GM21528 (cell line): ENCODE results near the gene CDK5.

Experiments used
- ATAC-seq: cut with Tn5 transposase; IDR thresholded peaks from one replicate; pipeline ENCODE4 v1.9.1; 2021; ENCODE audit warnings: mild to moderate bottlenecking, moderate library complexity; ENCODE audit not compliant: unreplicated experiment, low FRiP score

The CDK5 gene

DNA sequence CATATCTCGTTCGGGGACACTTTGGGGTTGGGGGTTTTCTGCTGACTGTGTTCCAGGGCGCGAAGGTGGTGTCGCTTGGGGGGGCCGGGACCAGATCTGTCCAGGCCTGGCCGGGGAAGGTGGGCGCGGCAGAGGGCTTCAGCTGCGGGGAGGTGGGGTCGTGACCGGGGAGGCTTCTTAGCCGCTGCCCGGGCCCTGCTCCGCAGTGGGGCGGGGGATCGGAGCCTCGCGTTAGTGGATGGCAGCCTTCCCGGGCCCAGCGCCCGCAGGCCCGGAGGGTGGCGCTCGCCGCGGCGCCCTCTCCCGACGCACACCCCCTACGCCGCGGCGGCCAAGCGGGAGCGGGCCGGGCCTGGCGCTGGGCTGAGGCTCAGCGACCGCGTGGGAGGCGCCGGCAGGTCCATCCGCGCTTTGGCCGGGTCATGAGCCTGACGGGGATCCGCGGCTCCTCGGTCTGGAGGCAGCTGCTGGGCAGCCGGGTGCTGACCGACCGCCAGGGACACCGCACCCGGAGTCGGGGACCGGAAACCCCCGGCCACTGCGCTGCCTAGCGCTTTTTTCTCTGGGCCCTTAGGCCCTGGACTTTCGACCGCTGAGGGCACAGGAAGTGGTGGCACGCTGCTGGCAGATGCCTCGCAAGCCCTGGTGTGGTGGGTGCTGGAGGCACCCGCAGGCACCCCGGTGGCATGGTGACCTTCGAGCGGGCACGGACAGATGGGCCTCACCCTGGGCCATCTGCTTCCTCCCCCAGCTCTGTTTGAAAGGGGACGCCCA, 29.7 kb upstream of the CDK5 start:
- ATAC-seq, result no peak

DNA sequence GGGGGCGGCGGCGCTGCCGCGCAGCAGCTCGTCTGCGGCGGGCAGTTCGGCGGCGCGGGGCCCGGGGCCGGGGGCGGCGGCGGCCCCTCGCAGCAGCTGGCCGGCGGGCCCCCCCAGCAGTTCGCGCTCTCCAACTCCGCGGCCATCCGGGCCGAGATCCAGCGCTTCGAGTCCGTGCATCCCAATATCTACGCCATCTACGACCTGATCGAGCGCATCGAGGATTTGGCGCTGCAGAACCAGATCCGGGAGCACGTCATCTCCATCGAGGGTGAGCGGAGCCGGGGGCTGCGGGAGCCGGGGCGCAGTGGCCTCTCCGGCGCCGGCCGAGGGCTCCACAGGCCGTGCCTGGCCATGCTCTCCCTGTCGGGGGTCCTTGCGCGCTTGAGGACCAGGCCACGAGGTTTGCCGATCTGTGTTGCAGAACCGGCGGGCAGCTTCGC, 29.1 kb upstream of the CDK5 start:
- ATAC-seq, result no peak

GRCh38 chr7:151085691-151086620, 28.3 kb upstream of the CDK5 start, which contains the start of gene AGAP3:
Gene AGAP3, plus strand, starts transcription at chr7:151086475. Its CDS starts 267 bp downstream, at chr7:151086742.
- ATAC-seq, result peak; percentile 34

GRCh38 chr7:151085329-151085690, 27.6 kb upstream of the CDK5 start:
- no peak for ATAC-seq

DNA sequence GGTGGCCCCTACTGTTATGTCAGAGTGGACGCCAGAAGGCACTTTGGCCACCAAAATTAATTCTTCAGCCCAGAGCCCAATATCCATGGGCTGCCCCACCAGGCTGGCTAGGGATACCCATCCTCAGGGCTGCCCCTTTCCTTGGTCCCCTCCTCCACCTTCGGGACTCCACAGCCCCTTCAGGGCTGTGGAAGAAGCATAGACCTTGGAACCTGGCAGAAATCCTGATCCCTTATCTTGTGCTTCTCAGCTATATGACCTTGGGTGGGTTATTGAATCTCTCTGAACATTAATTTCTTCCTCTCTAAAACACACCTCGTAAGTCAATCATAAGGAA, 26.1 kb upstream of the CDK5 start:
- no peak for ATAC-seq

GRCh38 chr7:151083071-151083823, 25.6 kb upstream of the CDK5 start, which contains the start of gene TMUB1:
Gene TMUB1, minus strand, starts transcription at chr7:151083493. Its CDS starts 930 bp downstream, at chr7:151082563.
- peak; percentile 48 for ATAC-seq

DNA sequence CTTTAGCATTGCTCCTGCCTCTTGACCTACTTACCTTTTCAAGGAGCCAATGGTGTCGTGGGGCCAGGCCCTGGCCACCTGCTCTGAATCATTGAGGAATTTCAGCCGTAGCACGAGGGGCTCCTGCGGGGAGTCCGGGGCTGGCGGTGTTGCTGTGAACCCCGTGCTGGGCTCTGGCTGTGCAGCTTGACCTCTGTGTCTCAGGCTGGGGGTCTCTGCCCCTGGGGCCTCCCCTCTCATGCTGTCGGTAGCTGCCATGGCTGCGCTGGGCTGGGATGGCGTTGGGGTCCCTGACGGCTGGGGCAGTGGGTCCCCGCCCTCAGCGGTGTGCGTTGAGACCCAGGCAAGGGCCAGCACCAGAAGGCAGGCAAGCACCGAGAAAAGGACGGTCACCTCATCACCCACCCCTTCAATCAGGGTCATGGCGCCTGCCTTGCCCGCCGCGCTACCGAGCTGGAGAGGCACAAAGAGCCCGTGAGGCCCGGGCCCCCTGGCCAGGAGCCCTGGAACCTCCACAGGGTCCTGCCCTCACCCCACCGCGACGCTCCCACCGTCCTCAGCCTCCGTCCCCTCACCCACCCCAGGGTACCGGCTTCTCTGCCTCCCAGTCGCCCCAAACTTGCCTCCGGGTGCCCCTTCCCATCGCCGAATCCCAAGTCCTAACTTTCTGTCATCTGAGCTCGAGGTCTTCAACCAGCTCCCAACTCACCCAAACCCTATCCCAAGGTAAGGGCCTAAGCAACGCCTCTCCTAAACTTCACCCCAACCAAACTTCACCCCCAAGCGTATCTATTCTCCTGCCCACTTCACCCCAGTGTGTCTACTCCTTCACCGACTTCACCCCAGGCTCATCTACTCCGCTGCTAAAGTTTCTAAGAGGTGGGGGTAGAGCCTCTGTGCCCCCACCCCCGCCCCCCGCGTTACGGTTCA, 24.7 kb upstream of the CDK5 start:
- ATAC-seq, result no peak

DNA sequence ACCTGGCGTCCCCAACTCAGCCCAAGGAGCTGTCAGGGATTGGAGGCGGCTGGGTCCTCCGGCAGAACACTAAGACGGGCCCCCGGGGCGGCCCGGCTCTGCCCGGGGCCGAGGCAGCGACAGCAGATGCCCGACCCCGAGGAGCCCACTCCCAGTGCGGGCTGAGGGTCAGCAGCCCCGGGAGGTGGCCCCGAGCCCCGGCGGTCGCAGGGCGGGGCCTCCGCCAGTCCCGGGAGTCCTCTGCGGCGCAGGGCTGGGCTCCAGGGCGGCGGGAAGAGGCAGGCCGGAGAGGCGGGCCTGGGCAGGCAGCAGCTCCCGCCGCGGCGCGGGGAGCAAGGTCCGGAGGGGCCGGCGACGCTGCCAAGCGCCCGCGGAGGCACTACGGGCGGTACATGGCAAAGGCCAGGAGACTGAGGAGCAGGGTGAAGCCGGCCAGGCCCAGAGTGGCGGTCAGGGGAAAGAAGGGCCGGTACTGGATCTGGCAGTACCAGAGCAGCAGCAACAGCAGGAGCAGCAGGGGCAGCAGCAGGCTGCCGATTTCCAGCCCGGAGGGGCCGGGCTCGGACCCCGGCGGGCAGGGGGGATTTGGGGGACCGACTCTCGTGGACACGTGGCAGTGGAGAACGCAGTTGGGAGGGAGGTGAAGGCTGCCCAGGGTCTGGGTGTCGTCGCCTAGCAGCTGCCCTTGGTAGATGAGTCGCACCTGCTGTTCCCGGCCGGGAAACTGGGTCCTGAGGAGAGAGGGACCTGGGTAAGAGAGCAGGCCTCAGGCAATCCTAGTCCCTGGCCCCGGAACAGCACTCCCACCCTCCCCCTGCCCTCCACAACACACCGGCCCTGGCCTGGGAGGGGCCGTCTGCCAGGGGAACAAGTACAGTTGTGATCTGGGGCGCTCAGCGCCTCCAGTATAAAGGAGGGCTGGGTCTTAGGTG, 23.7 kb upstream of the CDK5 start:
- no peak for ATAC-seq

- ATAC-seq, result peak; percentile 75
These were observed 22.9 kb upstream of the CDK5 start, which contains the start of gene FASTK for GRCh38 chr7:151080522-151081169. Gene FASTK, minus strand, starts transcription at chr7:151080809. Its CDS starts 43 bp downstream, at chr7:151080766.

GRCh38 chr7:151080067-151080521, 22.4 kb upstream of the CDK5 start:
- ATAC-seq, result peak; percentile 2

GRCh38 chr7:151079199-151079910, 21.7 kb upstream of the CDK5 start:
- ATAC-seq, result no peak

DNA sequence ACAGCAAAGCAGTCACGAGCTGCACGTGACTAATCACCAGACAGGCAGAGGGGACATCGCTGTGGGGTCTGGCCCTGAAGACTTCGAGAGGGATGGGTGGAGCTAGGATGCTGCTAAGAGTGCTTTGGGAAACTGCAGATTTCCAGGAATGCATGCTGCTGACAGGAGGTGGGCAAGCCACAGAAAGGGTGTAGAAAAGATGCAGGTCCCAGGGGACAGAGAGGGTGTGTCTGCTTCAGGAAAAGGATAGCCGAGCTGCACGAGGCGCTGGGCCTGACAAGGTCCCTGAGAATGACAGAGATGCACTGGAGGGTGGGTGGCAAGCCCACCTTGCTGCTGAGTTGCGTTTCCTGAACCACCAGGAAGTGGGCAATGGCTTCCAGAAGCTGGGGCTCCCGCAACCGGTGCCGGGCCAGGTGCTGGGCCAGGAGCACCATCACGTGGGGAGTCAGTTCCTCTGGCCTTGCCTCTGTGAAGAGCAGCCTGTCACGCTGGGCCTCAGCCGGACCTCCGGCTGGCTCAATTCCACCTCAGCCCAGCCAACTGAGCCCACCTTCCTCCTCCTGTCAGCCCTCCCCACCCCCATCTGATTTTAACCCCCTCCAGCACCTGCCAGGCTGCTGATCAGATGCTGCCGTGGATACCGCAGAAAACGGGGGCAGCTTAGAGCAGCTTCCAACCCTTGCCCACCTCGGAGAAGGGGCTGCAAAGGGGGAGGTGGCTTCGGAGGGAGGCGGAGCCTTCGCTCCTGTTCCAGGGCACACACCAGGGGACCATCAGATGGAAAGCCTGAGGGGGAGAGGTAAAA, 20.7 kb upstream of the CDK5 start:
- no peak for ATAC-seq

GRCh38 chr7:151077705-151078232, 20.1 kb upstream of the CDK5 start:
- ATAC-seq, result no peak

DNA sequence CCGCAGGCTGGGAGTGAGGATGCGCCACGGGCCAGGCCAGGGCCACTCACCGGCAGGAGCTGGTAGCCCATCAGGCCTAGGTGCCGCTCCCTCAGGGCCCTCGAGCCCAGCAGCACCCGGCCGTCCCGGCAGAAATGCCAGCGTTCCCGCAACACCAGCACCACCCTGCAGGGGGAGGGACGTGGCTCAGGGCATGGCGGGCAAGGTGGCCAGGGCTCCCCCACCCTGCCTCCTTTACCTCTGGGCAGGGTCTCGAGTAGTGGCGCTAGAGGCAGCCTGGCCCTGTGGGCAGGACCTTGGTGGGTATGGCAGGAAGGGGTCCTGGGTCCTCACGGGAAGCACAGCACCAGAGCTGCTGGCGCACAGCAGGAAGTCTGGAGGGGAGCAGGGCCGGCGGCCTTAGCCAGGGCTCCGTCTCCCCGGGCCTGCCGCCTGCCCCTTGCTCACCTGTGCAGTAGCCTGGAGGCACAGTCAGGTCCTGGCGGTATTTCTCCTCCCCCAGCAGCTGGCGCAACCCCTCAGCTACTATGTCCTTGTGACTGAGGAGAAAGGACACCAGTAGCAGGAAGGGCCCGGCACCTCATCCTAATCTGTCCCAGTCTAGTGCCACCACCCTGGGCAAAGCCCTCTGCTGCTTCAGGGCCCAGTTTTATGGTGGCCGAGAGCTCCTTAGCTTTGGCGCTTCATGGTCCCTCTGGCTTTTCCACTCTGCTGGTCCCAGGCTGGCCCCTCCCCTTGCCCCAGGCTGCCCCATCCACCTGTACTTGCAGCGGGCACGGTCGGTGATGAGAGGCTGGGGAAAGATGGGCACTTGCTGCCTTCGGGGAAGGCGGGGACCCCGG, 19.4 kb upstream of the CDK5 start:
- no peak for ATAC-seq

GRCh38 chr7:151075978-151076426, 18.3 kb upstream of the CDK5 start:
- no peak for ATAC-seq
